GM18520 (cell line): ENCODE measurements around the gene SLC25A46.
"Not testable (repeated sequence)": the region's sequence is repeated elsewhere in the genome, so short reads cannot be mapped to it uniquely, and the experiment has no call there.

Experiments
- ATAC-seq: cut with Tn5 transposase; IDR thresholded peaks from one replicate; pipeline ENCODE4 v1.9.1; 2021; ENCODE audit not compliant: unreplicated experiment

SLC25A46 gene

DNA sequence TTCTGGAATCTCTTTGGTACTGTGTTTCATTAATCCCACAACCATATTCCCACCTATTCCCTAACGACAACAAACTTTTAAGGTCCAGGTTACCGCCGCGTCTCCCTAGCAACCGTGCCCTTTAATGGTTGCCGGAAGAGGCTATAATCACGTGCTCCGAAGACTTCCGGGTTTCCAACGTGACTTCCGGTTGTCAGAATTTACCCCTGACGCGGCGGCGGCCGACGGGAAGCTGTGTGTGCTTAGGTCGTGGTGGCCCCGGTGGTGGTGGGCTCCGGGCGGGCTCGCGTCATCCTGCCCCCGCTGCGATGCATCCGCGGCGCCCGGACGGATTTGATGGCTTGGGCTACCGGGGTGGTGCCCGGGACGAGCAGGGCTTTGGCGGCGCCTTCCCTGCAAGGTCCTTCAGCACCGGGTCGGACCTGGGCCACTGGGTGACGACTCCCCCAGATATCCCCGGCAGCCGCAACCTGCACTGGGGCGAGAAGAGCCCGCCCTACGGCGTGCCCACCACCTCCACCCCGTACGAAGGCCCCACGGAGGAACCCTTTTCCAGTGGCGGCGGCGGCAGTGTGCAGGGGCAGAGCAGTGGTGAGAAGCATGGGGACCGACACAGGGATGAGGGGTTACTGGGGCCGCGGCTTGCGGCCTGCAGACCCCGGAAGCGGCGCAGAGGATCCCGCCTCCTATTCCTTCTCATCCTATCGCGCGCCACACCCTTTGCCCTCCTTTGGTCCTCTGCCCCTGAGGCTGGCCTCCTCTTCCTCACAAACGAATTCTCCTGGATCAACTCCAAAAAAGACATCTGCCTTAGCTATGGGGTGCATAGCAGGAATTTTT is at the start of gene SLC25A46:
Gene SLC25A46, plus strand, starts transcription at position 196 of the 840 bp plus-strand sequence. Its CDS starts 113 bp downstream, at position 309.
- ATAC-seq, result peak; percentile 86

DNA sequence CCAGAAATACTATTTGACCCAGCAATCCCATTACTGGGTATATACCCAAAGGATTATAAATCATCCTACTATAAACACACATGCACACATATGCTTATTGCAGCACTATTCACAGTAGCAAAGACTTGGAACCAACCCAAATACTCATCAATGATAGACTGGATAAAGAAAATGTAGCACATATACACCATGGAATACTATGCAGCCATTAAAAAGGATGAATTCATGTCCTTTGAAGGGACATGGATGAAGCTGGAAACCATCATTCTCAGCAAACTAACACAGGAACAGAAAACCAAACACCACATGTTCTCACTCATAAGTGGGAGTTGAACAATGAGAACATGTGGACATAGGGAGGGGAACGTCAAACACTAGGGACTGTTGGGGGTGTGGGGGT is 48.2 kb upstream of the SLC25A46 start:
- not testable (repeated sequence) for ATAC-seq

DNA sequence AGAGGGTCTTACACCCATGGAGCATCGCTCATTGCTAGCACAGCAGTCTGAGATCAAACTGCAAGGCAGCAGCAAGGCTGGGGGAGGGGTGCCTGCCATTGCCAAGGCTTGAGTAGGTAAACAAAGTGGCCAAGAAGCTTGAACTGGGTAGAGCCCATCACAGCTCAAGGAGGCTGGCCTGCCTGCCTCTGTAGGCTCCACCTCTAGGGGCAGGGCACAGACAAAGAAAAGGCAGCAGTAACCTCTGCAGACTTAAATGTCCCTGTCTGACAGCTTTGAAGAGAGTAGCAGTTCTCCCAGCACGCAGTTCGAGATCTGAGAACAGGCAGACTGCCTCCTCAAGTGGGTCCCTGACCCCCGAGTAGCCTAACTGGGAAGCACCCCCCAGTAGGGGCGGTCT is 46.1 kb upstream of the SLC25A46 start:
- ATAC-seq, result not testable (repeated sequence)

DNA sequence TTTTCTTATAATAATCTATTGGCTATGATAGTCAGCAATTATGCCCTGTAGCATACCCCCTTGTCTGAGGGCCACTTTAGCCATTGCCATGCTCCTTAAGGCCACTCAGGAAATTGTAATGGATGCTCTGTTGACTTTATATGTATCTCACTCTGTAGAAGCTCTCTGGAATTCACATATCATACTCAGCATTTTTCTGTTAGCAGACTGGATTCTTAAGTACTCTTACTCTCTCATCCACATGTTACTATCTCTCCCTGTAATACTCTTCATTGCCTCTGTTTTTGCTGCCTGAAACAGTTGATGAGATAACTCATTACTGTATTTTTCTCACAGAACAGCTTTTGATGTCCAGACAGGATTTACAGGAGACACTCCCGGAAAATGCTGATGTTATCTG is 36.5 kb upstream of the SLC25A46 start:
- no peak for ATAC-seq

DNA sequence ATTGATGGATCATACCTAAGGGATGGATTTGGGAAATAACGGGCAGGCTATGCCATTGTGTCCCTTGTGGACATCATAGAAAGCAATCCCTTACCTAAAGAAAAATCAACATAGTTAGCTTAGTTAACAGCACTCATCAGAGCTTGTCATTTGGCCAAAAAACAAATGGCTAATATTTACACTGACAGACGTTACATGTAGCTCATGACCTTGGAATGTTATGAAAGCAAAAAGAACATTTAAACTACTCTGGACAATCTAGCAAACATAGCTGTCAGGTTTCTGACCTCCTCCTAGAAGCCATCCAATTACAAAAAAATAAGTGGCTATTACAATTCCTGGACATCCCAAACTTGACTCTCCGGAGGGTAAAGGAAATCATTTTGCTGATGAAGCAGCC is 36.1 kb upstream of the SLC25A46 start:
- no peak for ATAC-seq

DNA sequence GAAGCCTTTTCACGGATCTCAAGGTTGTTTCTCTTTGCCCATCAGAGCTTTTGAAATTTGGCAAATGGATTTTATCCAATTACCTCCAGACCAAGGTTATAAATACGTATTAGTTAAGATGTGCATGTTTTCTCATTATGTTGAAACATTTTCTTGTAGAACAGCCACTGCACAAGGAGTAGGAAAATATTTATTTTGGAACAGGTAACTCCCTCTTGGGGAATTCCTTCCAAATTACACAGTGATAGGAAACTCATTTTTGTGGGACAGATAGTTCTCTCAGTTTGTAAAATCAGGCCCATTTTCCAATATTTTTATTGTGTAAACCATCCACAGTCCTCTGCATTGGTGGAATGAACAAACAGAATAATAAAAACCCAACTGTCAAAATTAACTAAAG is 35.3 kb upstream of the SLC25A46 start:
- ATAC-seq, result no peak

DNA sequence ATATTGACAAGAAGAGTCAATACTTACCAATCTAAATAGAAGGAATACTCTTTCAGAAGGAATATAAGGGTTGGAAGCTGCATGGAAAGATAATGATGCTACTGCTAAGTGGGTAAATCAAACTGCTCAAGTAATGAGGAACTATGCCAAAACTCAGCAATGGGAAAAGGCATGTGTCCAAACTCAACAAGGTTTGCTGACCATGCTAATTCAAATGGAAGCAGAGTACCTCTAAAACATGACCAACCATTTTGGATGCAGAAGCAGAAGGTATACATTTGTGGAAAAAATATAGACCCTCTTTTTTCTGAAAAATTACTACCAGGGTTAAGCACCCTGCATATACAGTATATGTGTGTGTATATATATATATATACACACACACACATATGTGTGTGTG is 33.5 kb upstream of the SLC25A46 start:
- no peak for ATAC-seq

DNA sequence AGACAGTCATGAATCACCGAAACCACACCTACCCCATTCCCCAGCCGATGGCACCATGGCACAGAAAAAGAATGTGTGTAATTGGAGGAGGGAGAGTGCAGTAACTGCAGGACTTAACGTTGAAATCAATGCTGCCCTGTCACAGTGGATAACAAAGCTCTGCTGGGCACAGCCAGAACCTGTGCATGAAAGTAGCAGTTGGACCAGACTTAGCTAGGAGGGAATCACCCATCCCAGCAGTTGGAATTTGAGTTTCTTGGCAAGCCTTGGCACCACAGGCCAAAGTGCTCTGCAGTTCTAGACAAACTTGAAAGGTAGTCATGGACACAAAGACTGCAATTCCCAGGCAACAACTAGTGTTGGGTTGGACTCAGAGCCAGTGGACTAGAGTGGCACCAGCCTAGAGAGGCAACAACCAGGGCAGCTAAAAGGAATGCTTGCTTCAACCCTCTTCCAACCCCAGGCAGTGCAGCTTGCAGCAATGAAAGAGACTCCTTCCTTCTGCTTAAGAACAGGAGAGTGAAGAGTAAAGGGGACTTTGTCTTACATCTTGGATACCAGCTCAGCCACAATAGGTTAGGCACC is 31.5 kb upstream of the SLC25A46 start:
- no peak for ATAC-seq

DNA sequence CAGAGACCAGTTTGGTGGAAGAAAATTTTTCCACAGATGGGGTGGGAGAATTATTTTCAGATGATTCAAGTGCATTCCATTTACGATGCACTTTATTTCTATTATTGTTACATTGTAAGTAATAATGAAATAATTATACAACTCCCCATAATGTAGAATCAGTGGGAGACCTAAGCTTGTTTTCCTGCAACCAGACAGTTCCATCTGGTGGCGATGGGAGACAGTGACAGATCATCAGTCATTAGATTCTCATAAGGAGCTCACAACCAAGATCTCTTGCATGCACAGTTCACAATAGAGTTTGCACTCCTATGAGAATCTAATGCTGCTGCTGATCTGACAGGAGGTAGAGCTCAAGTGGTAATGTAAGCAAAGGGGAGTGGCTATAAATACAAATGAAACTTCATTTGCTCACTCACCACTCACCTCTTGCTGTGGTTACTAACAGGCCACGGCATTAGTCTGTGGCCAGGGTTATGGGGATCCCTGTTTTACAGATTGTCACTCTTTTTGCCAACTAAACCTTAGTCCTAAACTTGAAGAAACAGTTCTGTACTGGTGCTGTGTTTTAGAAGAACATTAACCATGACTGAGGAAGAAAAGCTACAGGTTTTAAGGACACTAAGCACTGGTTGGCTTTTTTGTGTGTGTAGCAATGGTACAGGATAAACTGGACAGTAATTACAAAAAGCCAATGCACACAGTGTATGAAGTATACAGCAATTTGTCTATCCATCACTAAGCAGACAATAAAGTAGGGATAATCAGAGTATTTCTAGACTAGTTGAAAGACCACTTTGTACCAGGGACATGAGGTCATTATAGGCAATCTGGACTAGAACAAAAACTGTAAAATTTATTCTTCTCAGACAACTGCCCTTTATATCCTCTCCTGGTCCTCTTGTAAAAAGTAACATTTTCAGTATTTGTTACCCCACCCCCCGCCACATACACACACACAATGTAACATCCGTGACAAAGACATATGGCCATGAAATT is 22.3 kb upstream of the SLC25A46 start:
- peak; percentile 97 for ATAC-seq

DNA sequence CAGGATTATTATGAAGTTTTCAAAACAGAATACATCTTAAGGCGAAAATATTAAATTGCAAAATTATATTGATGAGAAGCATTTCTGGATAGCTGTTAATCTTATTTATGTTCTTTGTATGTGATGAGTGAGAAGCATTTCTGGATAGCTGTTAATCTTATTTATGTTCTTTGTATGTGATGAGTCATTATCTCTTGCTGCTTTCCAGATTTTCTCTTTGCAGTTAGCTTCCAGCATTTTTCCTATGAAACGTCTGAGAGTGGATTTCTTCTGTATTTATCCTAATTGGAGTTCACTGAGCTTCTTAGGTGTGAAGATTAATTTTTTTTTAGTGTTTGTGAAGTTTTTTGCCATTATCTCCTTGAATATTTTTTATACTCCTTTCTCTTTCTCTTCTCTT is 20.5 kb upstream of the SLC25A46 start:
- no peak for ATAC-seq

DNA sequence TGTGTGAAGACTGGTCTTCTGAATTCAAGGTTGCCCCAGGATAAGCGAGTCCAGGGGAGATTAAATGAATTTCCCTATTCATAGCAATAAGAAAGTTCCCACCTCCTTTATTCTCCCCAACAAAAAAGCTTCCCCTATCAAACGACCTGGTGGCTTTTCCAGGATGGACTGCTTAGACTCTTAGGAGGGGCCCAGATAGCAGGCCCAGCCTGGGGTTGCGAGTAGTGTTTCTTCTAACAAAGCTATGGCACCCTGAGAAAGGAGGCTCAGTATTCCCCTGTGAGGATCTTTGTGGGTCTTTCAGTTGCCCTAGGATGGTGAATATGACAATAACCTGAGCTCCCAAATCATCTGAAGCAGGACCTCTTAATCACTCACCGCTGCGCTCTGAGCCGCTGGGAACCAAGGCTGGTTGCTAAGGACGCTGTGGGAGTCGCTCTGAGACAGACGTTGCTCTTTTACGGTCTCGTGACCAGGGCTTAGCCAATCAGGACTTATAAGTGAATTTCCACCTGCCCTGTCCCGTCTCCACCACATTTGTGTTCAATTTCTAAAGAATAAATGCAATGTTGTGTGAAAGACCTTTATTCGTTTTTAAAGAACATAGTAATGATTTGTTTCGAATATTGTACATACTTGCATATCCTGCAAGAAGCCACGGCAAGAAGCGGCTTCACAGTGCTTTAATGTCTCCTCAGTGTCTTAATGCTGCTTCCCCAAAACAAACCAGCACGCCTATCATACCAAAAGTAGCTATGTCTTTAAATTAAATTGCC is 12.4 kb upstream of the SLC25A46 start, which contains the start of gene TMEM232:
Gene TMEM232, minus strand, starts transcription at position 423 of the 776 bp plus-strand sequence. CDS start 59,319 bp downstream, outside the sequence.
- ATAC-seq, result peak; percentile 99

DNA sequence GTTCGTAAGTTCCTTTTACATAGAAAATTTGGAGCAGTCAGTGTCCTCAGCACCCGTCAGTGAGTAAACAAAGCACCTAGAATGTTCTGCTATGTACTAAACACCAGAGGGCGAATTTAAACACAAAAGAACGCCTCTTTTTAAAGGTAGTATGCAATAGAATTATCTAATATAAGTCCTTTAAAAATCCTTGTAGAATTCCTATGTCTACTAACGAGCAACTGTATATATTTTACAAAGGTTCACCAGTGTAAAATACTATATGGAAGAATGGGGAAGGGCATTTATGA is 11.8 kb upstream of the SLC25A46 start:
- ATAC-seq, result peak; percentile 29

DNA sequence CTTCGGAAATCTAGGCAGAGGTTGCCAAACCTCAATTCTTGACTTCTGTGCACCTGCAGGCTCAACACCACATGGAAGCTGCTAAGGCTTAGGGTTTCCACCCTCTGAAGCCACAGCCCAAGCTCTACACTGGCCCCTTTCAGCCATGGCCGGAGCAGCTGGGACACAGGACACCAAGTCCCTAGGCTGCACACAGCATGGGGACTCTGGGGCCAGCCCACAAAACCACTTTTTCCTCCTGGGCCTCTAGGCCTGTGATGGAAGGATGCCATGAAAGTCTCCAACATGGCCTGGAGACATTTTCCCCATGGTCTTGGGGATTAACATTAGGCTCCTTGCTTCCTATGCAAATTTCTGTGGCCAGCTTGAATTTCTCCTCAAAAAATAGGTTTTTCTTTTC is 7.3 kb upstream of the SLC25A46 start:
- ATAC-seq, result not testable (repeated sequence)

DNA sequence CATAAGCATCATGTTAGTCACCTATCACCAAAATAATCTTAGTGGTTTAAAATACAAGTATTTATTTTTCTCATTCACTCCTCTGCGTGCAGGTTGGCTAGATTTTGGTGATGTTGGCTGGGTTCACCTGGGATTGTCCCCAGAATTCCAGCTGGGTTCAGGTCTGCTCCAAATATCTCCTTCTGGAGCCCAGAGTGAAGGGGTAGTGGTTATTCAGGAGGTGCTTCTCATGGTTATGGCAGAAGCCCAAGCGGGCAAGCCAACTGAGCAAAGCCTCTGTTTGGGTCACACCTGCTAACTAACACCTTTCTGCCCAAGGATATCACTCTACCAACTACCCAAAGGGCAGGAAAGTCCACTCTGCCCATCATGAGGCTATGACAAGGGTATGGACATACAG is 4.7 kb upstream of the SLC25A46 start:
- ATAC-seq, result no peak

DNA sequence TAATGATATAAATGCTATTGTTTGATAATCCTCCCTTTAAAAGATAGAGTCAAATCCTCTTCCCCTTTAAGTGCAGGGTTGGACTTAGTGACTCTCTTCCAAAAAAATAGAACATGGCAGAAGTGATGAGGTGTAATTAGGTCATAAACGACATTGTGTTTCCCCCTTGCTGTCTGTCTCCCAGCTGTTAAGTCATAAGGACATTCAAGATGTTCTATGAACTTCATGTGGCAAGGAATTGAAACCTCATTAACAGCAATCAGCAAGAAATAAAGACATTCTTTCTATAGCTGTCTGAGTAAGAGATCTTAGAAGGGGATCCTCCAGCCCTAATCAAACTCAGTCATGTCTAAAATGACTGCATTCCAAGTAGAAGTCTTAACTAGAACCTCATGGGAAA is 3.3 kb upstream of the SLC25A46 start:
- ATAC-seq, result no peak

DNA sequence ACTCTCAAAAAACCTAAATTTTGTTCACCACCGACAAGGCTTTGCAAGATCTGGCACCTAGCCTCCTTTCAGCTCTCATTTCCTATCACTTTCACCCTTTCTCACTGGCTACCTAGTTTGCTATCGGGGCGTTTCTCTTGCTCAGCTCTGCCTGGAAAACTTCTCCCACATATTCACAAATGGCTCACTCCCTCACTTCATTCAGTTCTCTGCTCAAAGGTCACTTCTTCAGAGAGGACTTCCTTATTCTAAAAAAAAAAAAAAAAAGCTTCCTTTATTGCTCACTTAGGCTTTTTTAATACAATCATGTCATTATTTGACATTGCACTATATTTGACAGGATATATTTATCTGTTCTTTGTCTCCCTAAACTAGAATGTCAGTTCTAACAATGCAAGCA is 2.1 kb upstream of the SLC25A46 start:
- no peak for ATAC-seq

DNA sequence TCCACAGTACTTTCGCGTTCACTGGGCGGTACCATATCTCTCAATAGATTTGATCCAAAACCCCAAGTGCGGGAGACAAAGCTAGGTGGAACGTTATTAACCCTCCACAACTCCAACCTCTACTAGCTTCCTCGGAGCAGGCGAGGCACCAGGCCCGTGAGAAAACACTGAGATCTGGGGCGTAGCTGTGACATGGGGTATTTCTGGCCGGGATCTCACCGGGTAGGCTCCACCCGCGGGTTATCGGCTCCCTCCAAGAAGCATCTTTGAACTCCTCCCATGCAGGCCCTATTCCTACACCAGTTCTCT is 350 bp upstream of the SLC25A46 start:
- peak; percentile 31 for ATAC-seq

DNA sequence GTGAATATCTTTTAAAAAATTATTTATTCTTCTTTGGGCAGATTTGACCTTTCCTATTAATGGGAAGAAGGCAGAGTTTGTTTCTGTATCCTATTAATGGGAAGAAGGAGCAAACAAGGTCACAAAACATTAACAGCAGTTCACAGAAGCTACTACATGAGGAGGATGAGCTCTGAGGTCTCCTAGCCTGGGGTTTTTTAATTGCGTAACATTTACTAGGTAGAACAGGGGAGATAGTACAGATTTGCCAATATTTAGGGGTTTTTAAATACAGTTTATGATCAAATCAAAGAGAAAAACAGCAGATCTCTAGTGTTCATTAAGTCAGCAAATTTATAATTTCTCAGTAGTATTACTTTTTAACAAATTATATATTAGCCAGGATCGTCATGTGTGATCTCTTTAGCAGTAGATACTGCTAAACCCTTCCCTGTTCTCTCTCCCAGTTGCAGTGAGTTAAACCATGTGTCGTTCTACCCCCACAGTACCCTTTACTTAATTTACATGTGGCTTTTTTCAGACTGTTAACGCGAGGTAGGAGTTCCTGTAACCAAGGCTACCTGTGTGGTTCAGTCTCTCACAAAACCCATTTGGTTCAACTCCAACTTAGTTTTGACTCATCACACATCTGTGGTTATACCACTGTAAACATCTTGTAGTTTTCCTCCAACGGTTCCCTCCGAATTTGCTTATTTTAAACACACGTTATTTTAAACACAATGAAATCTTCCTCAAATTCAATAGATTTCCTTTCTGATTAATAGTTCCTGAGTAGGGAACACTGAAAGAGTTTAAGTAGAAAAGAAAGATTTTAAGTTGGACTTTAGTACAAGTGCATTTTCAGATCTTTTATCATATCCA is 13.3 kb downstream of the SLC25A46 start:
- ATAC-seq, result peak; percentile 94

DNA sequence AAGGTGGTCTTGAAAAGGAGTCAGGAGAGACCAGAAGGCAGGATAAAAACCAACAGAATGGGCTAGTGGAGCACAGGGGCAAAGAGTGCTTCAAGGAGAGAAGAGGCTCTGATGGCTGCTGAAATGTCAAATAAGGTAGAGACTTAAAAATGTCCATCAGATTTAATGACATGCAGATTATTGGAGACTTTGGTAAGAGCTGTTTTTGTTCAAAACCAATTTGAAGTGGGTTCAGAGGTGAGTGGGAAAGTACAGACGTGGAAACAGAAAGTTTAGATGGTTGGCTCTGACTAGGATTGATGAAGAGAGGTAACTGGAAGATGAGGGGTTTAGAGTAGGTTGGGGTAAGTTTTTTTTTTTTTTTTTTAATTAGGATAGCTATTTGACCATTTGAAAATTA is 14.1 kb downstream of the SLC25A46 start:
- ATAC-seq, result no peak

DNA sequence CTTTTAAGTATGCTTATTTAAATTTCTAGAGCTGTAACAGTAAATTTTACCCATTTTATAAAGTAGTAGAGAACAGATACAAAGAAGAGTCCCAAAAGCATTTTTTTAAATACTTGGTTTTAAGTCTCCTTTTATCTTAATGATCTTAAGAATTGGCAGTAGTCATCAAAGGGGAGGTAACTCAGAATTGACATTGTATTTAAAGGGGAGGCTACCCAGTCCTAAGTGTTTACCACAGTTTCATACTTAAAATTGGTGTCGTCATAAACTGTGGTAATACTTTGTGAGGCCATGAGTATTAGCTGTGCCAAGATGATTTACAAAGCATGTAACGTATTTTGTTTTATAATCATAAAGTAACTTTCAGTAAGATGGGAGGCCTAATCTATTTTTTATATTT is 14.8 kb downstream of the SLC25A46 start:
- ATAC-seq, result no peak
